ENCODE data around the gene ZSWIM8.

- TF ChIP-seq JUN (IDR thresholded peaks at IDR 0.05; ENCODE audit: borderline replicate concordance, insufficient read depth, insufficient read length, low read depth) (no peak), CTCF (IDR thresholded peaks at IDR 0.05; ENCODE audit: extremely low read depth in 1 of 2, insufficient read depth in 1 of 2, low read depth in 1 of 2, low read length in 2 of 2) (no peak), POLR2AphosphoS5 (IDR thresholded peaks at IDR 0.05; ENCODE audit: insufficient read depth, low read depth, low read length) (no peak), EZH2 (IDR thresholded peaks at IDR 0.05; ENCODE audit: borderline replicate concordance, low read depth, low read length, severe bottlenecking) (no peak), POLR2A (IDR thresholded peaks at IDR 0.05; ENCODE audit: low read depth, low read length) (no peak), MAX (IDR thresholded peaks at IDR 0.05; ENCODE audit: insufficient read depth, insufficient read length) (no peak), FOS (IDR thresholded peaks at IDR 0.05; ENCODE audit: borderline replicate concordance, insufficient read depth, low read length) (no peak)
These were observed 54.6 kb downstream of the ZSWIM8 start for GRCh38 chr10:73840056-73840402.
